ENCODE data around the gene ZNF516. TPM values are rescaled to one million over a fixed set of nuclear protein-coding genes. Genes with fewer than 3 reads are reported as not detected.

ZNF516 gene
- total RNA-seq, 1 donor from 2014 or later = 15.0 TPM

GRCh38 chr18:76468345-76469304 is 26.4 kb downstream of the ZNF516 start:
- no peak for DNase-seq

DNA sequence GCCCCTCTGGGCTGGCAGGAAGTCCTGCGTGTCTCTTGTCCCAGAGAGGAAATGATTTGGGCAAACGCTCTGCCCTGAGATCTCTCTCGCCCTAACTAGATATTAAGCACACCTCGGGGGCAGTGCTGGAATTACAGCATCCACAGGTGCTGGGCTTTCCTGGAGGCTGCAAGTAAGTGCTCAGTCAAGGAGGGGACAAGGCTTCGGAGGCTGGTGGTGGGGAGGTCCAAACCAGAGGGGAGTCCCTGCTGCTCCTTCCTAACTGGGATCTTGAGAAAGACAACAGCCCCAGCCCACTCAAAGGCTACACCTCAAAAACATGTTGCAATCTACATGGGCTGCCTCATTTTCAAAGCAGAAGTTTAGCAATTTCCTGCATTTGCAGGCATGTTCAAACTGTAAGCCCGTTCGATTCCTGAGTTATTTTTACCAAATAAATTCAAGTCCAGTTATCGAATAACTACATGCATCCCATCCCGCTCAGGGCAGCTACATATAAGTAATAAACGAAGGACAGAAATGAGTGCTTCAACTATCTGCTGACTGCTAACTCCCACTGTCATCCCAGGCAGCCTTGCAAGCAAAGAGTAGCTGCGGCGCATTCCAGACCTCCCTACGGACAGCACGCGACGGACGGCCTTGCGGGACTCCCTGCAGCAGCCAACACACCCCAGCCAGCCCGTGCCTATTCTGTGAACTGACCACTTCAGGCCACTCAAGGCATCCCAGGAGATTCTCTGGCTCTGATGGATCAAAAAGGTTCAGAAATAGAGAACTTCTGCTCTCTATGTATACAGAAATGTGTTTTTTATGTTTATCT is 27.5 kb downstream of the ZNF516 start:
- DNase-seq = no peak

- no peak for DNase-seq
Measured at GRCh38 chr18:76466410-76466991, 28.5 kb downstream of the ZNF516 start.

DNA sequence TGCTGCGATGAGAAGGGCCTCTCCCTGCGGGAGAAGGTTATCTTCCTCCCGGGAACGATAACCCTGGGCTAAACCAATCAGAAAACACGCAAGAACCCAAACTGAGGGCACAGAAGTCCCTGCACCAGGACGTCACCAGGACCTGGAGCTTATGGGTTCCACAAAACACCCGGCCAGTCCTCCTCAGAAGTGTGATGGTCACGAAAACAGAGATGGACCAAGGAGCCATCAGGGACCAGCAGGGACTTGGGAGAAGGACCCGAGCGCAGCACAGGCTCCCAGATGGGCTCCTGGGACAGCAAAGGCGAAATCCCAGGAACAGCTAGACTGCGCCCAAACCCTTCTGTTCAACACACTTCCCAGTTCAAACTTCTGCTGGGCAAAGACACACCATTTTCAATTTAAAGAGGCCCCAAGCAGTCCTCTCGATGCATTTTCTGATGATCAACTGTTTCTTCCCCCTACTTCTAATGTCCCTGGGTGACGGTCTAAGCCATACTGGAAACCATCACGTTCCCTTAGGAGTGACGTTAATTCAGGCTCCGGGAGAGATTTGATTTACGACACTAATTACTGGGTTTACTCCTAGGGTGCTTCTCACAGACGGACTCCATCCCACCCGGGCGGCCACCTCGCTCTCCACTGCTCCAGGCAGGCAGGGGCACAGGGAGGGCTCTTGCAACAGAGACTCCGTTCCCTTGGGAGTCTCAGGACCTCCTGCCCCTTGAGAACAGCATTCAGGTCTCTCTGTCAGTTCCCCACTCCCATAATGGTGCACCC is 29.2 kb downstream of the ZNF516 start:
- DNase-seq = no peak

- DNase-seq = no peak
Measured at GRCh38 chr18:76464281-76465259, 30.5 kb downstream of the ZNF516 start.

- no peak for DNase-seq
Measured at GRCh38 chr18:76463872-76464271, 31.2 kb downstream of the ZNF516 start.

- DNase-seq = no peak
Measured at GRCh38 chr18:76463358-76463757, 31.7 kb downstream of the ZNF516 start.

DNA sequence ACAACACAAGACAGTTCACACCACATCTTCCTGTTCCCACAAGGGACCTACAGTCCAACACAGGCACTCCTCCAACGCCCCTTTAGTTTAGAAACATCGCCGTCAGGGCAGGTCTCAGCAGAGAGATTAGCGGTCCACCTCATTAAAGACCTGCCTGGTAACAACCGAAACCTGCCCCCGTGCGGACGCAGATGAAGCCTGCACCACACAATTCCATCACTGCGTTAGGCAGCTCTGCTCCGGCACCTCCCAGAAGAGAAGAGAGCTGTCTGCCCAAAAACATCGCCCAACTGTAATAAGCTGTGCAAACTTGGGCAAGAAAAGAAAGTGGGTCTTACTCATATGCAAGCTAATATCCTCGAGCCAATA is 32.7 kb downstream of the ZNF516 start:
- DNase-seq = no peak

DNA sequence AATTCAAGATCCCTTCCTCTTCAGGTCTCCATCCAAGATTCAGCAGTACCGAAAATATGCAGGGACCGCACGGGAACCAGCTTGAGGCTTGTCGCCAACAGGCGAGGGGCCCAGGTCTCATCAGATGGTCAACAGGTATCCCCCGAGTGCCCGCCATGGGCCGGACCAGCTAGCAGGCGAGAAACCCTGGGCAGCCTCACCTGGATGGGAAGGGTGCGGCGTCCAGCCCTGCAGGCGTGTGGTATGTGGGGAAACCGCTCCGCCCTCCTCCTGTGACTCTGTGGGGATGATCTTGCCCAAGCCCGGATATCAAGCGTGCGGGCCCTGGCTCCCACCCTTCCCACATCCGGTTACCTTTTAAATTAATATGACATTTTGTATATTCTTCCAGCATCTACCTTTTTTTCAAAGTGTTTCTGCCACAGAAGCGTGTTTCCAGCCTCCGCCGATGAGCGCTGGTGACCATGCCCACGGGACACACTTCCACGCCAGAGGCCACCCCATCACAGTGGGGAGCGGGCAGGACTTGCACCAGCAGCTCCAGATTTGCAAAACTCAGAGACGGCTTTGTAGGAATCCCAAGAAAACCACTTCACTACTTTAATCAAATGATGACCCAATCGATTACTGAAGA is 33.2 kb downstream of the ZNF516 start:
- DNase-seq = no peak

GRCh38 chr18:76461148-76461547 is 33.9 kb downstream of the ZNF516 start:
- DNase-seq = no peak

GRCh38 chr18:76460482-76460881 is 34.6 kb downstream of the ZNF516 start:
- no peak for DNase-seq

DNA sequence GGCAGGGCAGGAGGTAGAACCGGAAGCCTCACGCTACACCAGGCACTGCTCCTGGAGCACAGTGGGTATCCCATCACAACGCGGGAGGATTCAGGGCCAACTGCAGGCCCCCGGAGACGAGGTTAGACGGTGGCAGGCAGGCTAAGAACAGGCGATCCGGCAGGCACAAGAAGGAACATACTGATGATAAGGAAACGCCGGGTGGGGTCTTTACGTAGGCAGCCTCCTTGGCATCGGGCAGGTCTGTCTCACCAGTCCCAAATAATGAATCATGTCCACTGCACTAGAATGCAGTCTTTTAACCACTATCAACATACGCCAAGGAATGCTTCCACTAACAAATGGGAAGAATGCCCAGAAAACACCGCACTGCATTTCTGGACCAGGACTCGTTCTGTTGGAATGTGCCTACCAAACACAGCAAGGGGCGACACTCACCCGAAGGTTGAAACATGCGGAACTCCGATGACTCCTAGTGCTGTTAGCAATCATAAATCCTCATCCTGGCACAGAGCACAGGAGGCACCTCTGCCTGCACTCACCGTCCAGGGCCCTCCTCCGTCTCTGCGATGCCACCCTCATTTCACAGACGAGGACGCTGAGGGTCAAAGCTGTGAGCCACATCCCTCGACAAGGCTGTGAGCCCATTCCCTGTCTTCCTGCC is 35.2 kb downstream of the ZNF516 start:
- no peak for DNase-seq

DNA sequence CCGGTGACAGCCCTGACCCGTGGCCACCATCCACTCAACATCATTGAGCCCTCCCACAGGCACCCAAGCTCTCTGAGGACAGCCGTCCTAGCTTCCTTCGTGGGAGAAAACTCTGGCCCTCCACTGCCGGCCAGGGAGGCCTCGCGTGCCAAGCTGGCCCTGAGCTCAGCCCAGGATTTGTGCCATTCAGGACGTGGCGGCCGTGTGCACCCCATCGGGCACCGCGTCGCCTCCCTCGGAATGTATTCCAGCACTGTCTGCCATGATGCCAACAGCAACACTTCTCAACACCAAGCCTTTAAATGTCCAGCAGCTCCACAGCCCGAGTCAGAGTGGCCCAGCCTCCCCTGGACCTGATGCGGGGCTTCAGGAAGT is 35.7 kb downstream of the ZNF516 start:
- no peak for DNase-seq

- no peak for DNase-seq
Measured at GRCh38 chr18:76458522-76459311, 36.3 kb downstream of the ZNF516 start.

DNA sequence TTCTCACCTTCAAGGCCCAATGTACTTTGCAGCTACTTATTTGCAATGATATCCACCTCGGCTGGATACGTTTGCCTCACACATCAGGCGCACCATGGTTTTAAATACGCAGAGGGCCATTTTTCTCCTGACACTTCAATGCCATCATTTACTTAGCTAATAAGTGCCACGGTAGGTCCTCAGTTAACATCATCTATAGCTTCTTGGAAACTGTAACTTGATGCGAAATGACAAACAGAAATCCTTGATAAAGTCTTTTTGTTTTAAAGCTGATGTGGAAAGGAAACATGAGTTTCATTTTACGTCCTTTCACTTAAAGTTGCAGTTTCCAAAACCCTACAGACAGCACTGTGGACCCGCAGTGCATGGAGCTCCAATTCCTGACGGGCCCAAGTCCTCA is 37.1 kb downstream of the ZNF516 start:
- no peak for DNase-seq

- no peak for DNase-seq
Measured at GRCh38 chr18:76457475-76457874, 37.6 kb downstream of the ZNF516 start.

- no peak for DNase-seq
Measured at GRCh38 chr18:76456823-76457222, 38.2 kb downstream of the ZNF516 start.

GRCh38 chr18:76456018-76456750 is 38.9 kb downstream of the ZNF516 start:
- no peak for DNase-seq

Measured in occipital lobe (tissue), 2 donors.